Measurements from ENCODE around the gene HHIP. TPM values are rescaled to one million over a fixed set of nuclear protein-coding genes. Genes with fewer than 3 reads are reported as not detected.

The HHIP gene
- total and polyA plus RNA-seq, 9 of the 15 experiments (the other 6 are each of a cell fraction or from before 2014, with no cell fraction given), result 0.09 TPM; not detected in 8

DNA sequence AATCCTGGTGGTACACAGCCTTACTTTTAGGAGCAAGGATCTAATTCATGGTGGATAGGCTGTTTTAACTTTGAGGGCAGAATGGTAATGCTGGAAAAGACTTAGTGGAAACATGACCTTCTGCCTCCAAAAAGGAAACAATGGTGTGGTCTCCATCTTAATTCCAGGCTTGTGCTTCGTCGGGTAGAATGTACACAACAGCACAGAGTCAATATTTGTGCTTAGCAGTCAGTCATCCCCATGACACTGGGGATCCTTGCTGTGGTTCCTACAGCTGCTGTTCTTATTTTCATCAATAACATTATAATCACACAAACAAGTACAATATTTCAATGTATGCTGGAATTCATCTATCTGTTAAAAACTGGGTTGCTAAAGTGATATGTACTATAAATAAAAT, 104.4 kb downstream of the HHIP start:
- Histone ChIP-seq H3K4me1 (replicated peaks in 1 of 2; ENCODE audit: control insufficient read depth in 2 of 2, insufficient read depth in 2 of 2, low read length in 2 of 2) (no peaks in the 10 kb centered on the region), H3K79me2 (ENCODE audit: control insufficient read depth, insufficient read depth, low read length) (no peaks in the 10 kb centered on the region), H3K36me3 (ENCODE audit: control insufficient read depth, insufficient read depth, low read length) (no peaks in the 10 kb centered on the region), H4K20me1 (replicated peaks; ENCODE audit: control insufficient read depth, insufficient read depth, low read length) (no peaks in the 10 kb centered on the region), H3K4me3 (no peak overlapping the region), H3K9ac (ENCODE audit: insufficient read depth in 1 of 2, low read depth in 2 of 2, low read length in 2 of 2) (no peak overlapping the region), H3K4me2 (ENCODE audit: insufficient read depth, low read length) (no peak overlapping the region), H3K9me1 (ENCODE audit: control insufficient read depth, insufficient read depth, low read length) (no peaks in the 10 kb centered on the region), H3K27me3 (ENCODE audit: control insufficient read depth in 2 of 2, insufficient read depth in 2 of 2, low read length in 2 of 2) (no peaks in the 10 kb centered on the region), H2AFZ (ENCODE audit: low read depth, low read length) (no peak overlapping the region), H3K9me3 (replicated peaks; ENCODE audit: control insufficient read depth, insufficient read depth, low read depth, low read length) (no peaks in the 10 kb centered on the region), H3K27ac (ENCODE audit: extremely low read depth, low read depth, low read length) (no peak overlapping the region)
- BruUV-seq (replicated peaks), result no TSS peak
- CTCF ChIA-PET (ENCODE audit: low intra/inter-chr PET ratio), result no interaction called here
- TF ChIP-seq NCOR1 (IDR thresholded peaks at IDR 0.05), result no peak
- no peak for TF ChIP-seq ZNF24 (IDR thresholded peaks at IDR 0.05)
- no peak for TF ChIP-seq ZNF707 (CRISPR knock-in tag; conservative IDR thresholded peaks at IDR 0.05)
- TF ChIP-seq ZNF766 (CRISPR knock-in tag; conservative IDR thresholded peaks at IDR 0.05), result no peak
- TF ChIP-seq WHSC1 (IDR thresholded peaks at IDR 0.05; ENCODE audit: low read length), result no peak
- TF ChIP-seq RBBP5 (IDR thresholded peaks at IDR 0.05; ENCODE audit: borderline replicate concordance, insufficient read depth, low read length, poor library complexity, severe bottlenecking), result no peak
- no peak for TF ChIP-seq ZNF174 (CRISPR knock-in tag; IDR thresholded peaks at IDR 0.05)
- TF ChIP-seq NFRKB (IDR thresholded peaks at IDR 0.05; ENCODE audit: low read depth), result no peak
- TF ChIP-seq SMARCB1 (IDR thresholded peaks at IDR 0.05; ENCODE audit: insufficient read length, low read depth), result no peak
- no peak for TF ChIP-seq STAT5B (CRISPR knock-in tag; IDR thresholded peaks at IDR 0.05)
- no peak for TF ChIP-seq RERE (CRISPR knock-in tag; IDR thresholded peaks at IDR 0.05; ENCODE audit: borderline replicate concordance)
- 0% methylated on average over 2 of the region's 2 CpGs for WGBS (ENCODE audit: insufficient coverage, low coverage, missing lambda C conversion rate)
- POLR2A ChIA-PET, result no interaction called here
- ATAC-seq (no peak), DNase-seq (ENCODE audit: extremely low read depth in 1 of 4, low spot score in 3 of 4) (no peak), FAIRE-seq (no peak)
- in situ Hi-C loops (cut with MboI), result no loop called here
- intact Hi-C loops (cut with micrococcal nuclease), result no loop called here
